IPS-18c (cell line): ENCODE data around the gene ZSWIM6.

ENCODE experiments used
- H3K4me3 ChIP-seq: 2 replicates; pipeline ENCODE4 v1.7.0; 2013; ENCODE audit warnings: low read depth, mild to moderate bottlenecking, low read length, moderate library complexity; ENCODE audit not compliant: insufficient read depth
- H3K9me3 ChIP-seq: one replicate; pipeline ENCODE4 v1.6.1; 2013; ENCODE audit warnings: mild to moderate bottlenecking, low read length, moderate library complexity; ENCODE audit not compliant: control insufficient read depth, insufficient read depth

The ZSWIM6 gene

DNA sequence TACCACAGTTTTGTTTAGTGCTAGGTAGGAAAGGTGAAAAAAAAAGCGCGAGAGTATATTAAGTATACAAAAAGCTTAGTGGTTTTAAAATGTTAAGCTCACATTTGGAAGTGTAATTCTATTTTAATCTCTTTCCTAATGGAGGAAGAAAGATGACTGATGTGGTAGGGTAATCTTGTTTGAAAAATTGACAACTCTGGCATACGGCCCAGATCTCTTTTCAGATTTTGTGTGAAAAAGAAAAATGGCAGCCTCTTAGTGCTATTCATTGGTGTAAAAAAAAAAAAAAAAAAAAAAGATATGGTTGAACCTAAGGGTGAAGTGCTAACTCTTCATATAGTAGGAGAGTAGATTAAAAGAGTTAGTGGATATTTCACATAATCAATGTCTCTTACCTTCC is 108.0 kb downstream of the ZSWIM6 start:
- Histone ChIP-seq H3K9me3 (peaks cover 5% of the 10 kb centered on the region), H3K4me3 (no peak overlapping the region)

- H3K9me3 ChIP-seq = peaks cover 5% of the 10 kb centered on the region
- no peak overlapping the region for H3K4me3 ChIP-seq
Measured at GRCh38 chr5:61440596-61440995, 108.5 kb downstream of the ZSWIM6 start.

GRCh38 chr5:61441742-61442141 is 109.7 kb downstream of the ZSWIM6 start:
- no peak overlapping the region for H3K4me3 ChIP-seq
- peaks cover 5% of the 10 kb centered on the region for H3K9me3 ChIP-seq

DNA sequence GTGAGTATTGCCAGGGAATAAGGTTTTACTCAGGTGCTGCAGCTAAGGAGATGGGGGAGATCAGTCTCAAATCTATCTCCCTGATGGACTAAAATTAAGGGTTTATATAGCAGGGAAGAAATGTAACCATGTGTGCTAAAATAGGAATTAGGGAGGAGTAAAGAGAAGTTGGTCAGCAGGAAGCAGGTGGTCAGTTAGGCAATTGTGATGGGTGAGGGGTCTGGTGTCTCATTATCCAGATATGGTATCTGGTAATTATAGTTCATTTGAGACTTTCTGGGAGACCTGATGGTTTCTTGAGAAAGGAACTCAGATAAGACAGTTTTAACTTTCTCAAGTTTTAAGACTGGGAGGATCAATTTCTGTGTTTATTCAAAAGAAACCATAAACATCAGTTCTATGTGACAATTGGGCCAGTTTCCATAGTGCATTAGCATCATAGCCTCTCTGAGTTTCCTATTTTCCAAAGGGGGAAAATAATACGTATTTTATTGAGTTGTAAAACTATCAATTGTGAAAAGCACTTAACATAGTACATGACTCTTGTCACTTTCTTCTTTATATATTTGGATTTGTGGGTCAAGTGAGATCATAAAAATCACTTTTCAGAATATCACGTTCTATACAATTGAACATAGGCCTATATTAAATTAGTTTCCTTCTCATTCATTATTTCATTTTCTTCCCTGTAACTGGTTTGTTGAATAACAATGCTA is 115.9 kb downstream of the ZSWIM6 start:
- H3K9me3 ChIP-seq = no peaks in the 10 kb centered on the region
- H3K4me3 ChIP-seq = no peak overlapping the region

DNA sequence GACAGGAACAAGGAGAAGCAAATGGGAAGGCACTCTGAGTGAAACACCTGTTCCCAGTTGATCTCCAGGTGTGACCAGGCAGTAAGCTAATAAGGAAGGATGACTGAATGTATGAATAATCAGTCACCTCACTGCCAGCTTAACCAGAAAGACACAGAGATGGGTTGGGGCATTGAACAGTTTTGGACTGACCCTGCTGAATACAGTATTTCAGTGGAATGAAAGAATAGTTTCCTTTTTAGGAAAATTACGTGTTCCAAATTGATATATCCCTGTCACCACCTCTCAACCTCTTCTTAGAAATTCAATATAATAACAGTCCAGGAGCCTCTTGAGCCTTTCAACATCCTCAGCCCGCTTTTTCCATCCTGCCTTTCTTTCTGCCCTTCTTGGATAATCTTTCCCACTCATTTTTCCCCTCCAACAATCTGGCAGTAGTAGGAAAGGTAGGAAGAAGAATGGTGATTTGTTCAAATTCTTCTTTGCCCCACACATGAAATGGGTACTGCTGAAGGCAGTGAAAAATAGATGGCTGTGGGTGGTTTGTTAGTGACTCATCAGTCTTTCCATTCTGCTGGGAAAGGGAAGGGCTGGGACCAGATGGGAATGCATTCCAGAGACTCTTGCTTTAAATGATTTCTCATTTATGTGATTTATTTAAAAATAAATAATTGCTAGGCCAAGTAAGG is 117.9 kb downstream of the ZSWIM6 start:
- Histone ChIP-seq H3K4me3 (no peak overlapping the region), H3K9me3 (no peaks in the 10 kb centered on the region)

DNA sequence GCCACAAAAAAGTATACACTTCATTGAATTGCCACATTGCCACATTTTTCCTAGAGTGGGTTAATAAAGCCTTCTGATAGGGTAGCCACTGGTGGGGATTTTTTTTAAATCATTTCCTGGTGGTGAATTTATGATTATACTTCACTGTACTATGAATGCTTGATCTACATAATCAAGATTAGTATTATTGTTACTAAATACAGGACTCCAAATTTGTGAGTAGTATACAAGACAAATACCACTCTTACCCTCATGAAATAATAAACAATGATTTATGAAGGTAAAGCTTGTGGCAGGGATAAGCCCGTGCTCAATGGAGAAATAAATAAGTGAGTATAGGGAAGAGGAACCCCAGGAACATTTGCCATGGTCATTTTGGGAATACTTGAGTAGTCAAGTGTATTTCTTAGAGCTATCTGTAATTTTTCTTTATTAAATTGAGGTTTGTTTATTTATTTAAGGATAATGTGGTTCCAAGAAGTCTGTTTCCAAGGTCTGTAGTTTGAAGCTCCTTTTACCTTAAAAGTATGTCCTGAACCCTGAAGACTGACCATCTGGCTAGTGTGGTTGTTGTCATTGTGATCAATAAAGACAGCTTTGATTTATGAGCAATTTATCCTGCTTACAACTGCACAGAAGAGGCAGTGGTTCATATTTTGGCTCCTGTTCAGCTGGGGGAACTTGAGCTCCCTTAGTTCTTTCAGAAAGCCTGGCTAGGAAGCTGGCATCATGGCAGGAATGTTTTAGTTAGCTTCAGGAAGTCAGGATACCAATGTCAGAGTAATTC is 118.6 kb downstream of the ZSWIM6 start:
- Histone ChIP-seq H3K9me3 (no peaks in the 10 kb centered on the region), H3K4me3 (no peak overlapping the region)

- H3K9me3 ChIP-seq = no peaks in the 10 kb centered on the region
- no peak overlapping the region for H3K4me3 ChIP-seq
Measured at GRCh38 chr5:61455179-61456006, 123.3 kb downstream of the ZSWIM6 start.

DNA sequence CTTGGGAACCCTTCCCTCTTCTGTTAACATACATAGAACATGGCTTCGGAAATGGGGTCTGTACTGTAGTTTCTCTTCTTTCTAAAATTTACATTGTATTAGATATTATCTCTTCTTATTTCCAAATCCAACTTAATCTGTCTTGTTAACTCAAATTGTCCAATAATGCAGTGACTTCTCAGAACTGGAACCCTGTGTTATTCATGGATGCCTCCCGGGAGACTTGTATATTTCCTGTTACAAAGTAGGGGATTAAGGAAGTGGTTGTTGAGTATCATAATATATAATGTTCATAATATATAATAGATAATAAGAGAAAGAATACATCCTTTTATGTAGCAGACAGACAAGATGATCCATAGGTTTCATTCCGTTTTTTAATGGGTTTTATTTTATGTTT is 128.4 kb downstream of the ZSWIM6 start:
- Histone ChIP-seq H3K4me3 (no peak overlapping the region), H3K9me3 (no peaks in the 10 kb centered on the region)

GRCh38 chr5:61461417-61461816 is 129.4 kb downstream of the ZSWIM6 start:
- Histone ChIP-seq H3K9me3 (no peaks in the 10 kb centered on the region), H3K4me3 (no peak overlapping the region)

- no peaks in the 10 kb centered on the region for H3K9me3 ChIP-seq
- no peak overlapping the region for H3K4me3 ChIP-seq
Measured at GRCh38 chr5:61461926-61462325, 129.9 kb downstream of the ZSWIM6 start.

GRCh38 chr5:61463596-61463995 is 131.5 kb downstream of the ZSWIM6 start:
- Histone ChIP-seq H3K9me3 (no peaks in the 10 kb centered on the region), H3K4me3 (no peak overlapping the region)

DNA sequence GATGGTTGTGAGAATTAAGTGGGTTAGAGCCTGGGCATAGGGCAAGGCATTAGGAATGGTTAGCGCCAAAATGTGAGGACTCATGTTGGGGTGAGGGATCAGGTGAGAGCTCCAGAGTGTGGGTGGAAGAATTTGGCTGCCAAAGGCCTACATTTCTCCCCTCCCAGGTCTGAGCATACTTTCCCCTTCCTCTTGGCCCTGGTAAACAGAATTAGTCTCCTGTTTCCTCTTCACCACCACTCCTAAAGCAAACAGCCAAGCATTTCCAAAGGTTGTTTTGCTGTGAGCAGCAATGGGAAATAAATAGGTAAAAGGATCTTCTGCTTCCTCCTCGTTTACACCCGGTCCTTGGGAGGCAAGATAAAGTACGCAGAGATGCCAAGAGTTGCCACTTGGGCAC is 132.5 kb downstream of the ZSWIM6 start:
- Histone ChIP-seq H3K9me3 (no peaks in the 10 kb centered on the region), H3K4me3 (no peak overlapping the region)

GRCh38 chr5:61465066-61465465 is 133.0 kb downstream of the ZSWIM6 start:
- H3K9me3 ChIP-seq = no peaks in the 10 kb centered on the region
- H3K4me3 ChIP-seq = no peak overlapping the region

DNA sequence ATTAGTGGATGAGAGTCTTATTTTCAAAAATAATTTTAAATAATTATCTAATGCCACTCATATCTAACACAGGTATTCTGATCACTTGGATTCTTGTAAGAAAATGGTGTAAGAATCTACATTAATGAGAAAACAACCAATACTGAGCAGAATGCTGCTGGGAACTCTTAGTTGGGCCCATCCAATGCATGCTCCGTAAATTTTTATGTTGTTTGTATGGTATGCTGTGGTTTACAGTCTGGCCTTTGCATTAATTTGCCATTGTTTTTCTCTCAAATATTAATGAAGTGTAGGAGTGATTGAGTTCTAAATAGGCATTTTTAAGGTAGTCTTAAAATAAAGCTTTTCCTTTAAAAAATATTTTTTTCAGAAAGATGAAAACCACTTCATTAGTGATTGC is 133.4 kb downstream of the ZSWIM6 start:
- no peaks in the 10 kb centered on the region for H3K9me3 ChIP-seq
- no peak overlapping the region for H3K4me3 ChIP-seq

DNA sequence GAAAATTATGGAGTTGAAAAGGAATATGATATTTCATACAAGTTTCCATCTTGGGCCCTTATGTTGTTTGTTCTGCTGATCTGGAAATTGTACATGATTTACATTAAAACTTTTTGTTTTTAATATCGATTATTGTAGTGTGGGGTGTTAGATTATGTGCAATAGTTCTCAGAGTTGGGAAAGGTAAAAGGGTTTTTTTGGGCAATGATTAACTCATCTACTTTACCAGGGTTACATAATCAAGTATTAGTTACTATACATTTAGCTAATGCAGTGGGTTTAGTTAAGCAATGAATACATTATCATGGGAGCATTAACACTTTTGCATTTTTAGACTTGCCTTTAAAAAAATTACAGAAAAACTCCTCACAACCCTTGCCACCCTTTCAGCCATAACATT is 134.0 kb downstream of the ZSWIM6 start:
- Histone ChIP-seq H3K9me3 (no peaks in the 10 kb centered on the region), H3K4me3 (no peak overlapping the region)

DNA sequence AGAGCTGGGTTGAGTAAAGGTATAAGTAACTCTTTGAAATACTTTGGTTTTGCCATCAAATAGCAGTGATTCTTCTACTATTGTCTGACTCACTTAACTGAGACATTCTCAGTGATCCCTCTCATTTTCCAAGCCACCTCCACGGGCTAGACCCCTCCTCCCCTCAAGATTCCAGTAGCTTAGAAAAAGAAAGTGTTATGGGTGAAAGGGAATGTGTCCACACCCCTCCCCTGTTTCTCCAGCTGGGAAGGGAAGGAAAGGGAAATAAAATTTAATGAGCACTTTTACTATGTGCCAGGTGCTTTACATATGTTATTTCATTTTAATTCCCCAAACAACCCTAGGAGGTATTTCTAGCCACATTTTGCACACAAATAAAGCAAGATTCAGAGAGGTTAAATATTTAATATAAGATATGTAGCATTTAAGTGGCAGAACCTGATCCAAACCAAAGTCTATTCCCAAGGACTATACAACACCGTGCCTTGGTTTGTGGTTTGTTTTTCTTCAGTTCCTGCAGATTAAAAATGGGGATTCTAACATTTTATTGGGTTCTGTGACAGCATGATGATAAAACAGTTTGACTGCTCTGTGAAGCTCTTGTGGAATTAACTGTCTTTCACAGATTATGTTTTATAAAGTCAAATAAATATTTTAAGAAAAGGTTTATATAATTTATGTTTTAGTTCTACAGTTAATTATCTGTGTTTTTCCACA is 135.9 kb downstream of the ZSWIM6 start:
- no peaks in the 10 kb centered on the region for H3K9me3 ChIP-seq
- H3K4me3 ChIP-seq = no peak overlapping the region

DNA sequence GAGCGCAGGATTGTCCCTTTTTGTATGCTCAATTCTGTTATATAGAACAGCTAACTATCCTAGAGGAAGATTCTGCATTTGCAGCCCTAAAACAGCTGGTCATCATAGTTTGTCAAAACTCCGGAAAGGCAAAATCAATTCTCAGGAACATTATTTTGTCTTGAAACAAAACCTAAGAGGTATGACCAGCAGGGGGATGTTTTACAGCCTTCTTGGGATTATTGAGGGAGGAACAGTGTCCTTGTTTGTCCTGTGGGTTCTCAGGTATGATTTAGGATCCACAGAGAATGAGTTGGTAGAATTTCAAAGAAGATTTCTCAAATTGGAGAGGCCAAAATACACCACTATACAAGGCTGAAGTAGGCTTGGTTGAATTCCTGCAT is 136.4 kb downstream of the ZSWIM6 start:
- Histone ChIP-seq H3K9me3 (no peaks in the 10 kb centered on the region), H3K4me3 (no peak overlapping the region)
